ENCODE results near the gene KIAA1755.
"Not testable (repeated sequence)": the region's sequence is repeated elsewhere in the genome, so short reads cannot be mapped to it uniquely, and the experiment has no call there.

The KIAA1755 gene

GRCh38 chr20:38262931-38263330 is 2.4 kb upstream of the KIAA1755 start:
- no peak for FAIRE-seq

DNA sequence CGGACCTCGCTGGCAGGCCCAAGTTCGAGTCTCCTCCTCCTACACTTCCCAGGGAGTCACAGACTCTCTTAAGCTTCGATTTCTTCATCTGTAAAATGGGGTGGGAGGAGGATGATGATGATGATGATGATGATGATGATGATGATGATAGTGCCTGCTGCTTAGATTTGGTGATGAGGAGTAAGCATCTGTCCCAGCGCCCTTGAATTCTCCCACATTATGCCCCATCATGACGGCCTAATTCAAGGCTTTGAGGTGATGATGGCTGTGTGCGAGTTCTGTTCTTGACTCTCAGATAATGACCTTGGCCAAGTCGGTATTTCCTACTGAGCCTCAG is 487 bp upstream of the KIAA1755 start:
- no peak for FAIRE-seq

GRCh38 chr20:38260025-38260377 is 534 bp downstream of the KIAA1755 start:
- no peak for FAIRE-seq

DNA sequence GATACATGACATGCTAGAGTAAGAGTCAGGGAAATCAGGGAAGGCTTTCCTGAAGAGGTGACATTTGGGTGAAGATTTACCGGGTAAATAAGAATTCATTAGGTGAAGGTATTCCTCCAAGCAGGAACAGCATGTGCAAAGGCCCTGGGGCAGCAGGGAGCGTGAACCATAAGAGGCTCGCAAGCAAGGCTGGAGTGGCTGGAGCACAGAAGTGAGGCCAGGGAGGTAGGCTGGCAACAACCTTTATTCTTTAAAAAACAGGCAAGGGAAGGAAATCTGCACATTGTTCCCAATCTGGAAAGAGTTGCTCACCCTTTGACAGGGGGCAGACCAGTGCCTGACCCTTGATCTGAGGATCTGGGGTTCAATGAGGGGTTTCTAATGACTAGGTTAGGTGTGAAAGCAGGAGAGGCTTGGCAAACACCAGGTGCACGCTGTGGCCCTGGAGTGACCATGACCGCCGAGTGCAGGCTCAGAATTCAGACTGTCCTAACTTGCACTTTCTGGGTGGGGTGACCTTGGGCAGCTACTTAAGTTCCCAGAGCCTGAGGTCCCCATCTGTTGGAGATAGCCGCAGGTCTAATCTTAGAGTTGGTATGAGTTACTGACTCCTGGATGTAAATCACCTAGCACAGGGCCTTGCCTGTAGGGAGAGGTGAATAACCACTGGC is 1.9 kb downstream of the KIAA1755 start:
- no peak for FAIRE-seq

DNA sequence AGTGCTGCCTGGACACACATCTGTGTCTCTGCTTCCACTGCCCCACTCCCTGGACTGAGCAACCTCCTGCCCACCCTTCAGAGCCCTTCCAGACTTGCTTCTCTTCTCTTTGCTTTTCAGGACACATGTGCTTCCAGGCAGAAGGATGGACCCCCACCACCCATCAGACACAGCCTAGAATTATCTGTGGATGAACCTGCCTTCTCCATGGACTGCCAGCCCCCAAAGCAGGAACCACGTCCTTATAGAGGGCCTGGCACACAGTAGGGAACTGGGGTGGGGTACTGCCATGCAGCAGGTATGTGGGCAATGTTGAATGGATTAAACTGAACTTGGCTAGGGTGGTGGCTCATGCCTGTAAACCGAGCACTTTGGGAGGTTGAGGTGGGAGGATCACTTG is 3.6 kb downstream of the KIAA1755 start:
- no peak for FAIRE-seq

DNA sequence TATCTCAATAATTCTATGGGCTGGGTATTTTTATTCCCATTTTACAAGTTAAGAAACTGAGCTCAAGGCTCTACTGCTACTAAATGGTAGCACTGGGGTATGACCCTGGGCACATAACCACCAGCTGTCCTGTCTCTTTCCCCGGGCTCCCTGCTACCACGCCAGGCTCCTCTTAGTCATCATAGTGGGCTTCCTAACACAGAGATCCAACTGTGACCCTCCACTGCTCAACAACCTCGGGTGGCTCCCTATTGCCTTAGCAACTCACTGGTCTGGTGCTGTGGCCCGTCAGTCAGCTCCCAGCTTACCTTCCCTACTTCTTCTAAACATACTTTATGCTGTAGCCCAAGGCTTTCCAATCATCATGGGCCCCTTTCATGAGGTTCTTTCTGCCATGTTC is 4.5 kb downstream of the KIAA1755 start:
- FAIRE-seq: no peak

GRCh38 chr20:38255393-38255792 is 5.1 kb downstream of the KIAA1755 start:
- FAIRE-seq: peak; percentile 85

DNA sequence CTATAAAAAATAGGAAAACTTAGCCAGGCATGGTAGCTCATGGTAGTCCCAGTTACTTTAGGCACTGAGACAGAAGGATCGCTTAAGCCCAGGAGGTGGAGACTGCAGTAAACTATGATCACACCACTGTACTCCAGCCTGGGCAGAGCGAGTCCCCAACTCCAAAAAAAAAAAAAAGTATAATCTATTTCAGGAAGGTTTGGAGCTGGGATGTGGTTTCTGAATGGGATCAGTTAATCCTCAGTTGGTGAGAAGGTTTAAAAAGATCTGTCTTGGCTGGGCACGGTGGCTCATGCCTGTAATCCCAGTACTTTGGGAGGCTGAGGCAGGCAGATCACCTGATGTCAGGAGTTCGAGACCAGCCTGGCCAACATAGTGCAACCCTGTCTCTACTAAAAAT is 5.9 kb downstream of the KIAA1755 start:
- FAIRE-seq: not testable (repeated sequence)

DNA sequence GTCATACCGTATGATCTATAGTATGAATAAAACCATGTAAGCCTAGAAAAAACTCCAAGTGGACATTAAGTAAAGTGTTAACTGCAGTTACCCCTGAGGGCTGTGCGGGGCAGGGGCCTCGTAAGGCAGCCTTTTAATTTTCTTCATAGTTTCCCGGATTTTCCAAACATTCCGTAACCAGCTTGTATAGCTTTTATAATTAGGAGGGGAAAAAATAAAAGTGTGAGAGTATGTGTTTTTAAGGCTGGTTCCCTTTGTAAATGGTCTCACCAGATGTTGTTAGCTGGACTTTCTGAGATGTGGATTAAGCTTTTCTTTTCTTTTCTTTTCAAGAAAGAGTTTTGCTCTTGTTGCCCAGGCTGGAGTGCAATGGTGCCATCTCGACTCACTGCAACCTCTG is 7.0 kb downstream of the KIAA1755 start:
- no peak for FAIRE-seq

DNA sequence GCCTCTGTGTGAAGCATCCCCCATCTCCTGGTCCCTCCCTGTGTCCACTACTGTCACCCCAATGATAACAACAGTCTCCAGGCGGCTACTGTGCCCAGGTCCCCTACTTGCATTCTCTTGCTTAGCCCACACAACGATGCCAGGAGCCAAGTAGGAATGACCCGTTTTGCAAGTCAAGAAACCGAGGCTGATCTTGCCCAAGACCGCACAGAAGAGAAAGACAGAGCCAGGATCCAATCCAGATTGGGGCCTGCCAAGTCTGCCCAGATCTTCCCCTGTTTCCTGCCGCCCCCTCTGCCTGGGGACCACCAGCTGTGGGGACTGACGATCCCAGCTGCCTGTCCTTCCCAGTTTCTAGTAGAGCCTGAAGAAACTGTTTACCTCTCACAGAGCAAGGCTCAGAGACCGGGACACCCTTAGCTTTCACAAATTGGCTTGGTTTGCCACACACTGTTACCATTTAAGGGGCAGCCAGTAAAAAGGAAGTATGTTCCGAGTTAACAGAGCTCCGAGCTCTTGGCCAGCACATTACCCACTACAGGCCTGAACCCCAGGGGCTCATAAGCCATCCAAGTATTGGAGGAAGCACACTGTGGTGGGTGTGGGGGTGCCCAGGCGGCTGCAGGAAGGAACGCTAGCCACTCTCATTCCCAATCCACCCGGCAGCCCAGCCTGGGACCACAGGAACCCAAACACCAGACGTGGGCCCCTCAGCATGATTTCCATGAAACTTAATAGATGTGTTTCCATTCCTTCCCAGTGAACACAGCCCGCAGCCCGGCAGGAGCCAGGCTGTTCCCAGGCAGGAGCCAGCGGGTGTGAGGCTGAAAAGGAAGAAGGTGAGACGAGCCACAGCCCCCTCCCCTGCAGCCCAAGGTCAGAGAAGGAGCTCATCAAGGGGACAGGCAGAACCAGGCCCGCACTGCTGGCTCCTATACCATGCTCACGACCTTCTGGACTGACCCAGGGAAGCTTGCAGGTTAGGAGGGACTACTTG is 7.9 kb downstream of the KIAA1755 start:
- no peak for FAIRE-seq

- not testable (repeated sequence) for FAIRE-seq
These were observed 9.1 kb downstream of the KIAA1755 start for GRCh38 chr20:38251441-38251840.

GRCh38 chr20:38250609-38251008 is 9.9 kb downstream of the KIAA1755 start:
- no peak for FAIRE-seq

GRCh38 chr20:38249536-38250310 is 10.8 kb downstream of the KIAA1755 start:
- FAIRE-seq: no peak

GRCh38 chr20:38248133-38248532 is 12.4 kb downstream of the KIAA1755 start:
- FAIRE-seq: no peak

- FAIRE-seq: not testable (repeated sequence)
These were observed 12.8 kb downstream of the KIAA1755 start for GRCh38 chr20:38247725-38248124.

GRCh38 chr20:38247166-38247509 is 13.4 kb downstream of the KIAA1755 start:
- FAIRE-seq: no peak

DNA sequence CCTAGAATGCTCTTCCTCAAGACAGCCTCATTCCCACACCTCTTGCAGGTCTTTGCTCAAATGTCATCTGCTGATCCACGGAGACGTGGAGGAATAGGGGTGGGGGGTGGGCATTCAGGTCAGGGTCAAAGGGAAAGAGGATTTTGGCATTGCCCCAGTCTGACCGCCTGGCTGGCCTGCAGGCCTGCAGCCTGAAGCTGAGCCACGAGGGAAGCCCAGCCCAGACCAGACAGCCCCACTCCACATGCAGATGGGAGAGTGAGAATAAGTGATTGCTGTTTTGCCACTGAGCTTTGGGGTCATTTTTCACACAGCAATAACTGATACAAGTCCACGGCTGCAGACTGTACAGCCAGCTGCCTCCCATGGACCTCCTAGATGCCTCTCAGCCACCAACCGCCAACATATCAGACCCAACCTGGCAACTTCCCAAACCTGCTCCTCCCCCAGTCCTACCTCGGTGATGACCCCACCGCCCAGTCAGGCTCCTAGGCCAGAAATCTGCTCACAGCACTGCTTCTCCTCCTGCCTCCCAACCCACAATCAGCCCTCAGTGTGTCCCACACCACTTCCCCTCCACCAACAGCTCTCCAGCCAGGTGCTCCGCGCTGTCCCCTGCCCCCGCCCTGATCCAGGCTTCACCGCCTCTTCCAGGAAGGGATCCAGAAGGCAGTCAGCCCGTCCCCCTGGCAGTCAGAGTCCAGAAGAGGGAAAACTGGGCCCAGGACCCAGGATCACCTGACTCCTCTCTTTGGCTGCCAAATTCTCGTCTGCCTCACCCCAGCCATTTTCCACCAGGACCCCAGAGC is 14.0 kb downstream of the KIAA1755 start:
- no peak for FAIRE-seq

DNA sequence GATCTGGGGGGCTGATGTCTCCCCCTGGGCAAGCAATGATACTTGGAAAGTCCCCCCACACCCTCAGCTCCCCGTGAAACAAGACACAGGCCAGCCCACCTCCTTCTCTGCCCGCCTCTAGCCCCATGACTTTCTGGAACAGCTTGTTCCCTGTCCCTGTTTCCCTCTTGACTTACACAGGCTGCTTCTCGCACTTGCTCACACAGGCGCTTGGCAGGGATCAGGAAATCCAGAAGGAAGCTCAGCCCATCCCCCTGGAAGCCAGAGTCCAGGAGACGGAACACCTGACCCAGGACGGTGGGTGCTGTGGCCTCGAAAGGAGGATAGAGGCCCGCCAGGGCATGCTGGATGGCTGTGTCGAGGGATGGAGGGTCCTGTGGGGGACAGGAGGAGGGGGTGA is 14.8 kb downstream of the KIAA1755 start:
- FAIRE-seq: no peak

DNA sequence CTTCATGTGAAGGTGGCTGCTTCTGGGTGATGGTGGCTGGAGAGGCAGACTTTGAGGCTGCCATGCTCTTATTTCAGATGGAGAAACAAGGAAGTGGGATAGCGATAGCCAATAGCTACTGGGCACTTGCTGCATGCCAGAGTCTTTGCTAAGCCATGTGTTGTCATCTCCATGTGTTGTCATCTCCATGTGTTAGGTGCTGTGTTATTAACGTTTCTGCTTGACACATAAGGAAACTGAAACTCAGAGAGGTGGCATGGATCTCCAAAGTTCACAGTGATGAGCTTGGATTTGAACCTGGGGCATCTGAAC is 16.9 kb downstream of the KIAA1755 start:
- FAIRE-seq: no peak

GRCh38 chr20:38242848-38243708 is 17.5 kb downstream of the KIAA1755 start:
- no peak for FAIRE-seq

GRCh38 chr20:38241201-38241600 is 19.3 kb downstream of the KIAA1755 start:
- FAIRE-seq: no peak

- FAIRE-seq: no peak
These were observed 21.1 kb downstream of the KIAA1755 start for GRCh38 chr20:38239441-38239840.
